HuH-7.5 (cell line): ENCODE data around the gene LDHB.
"Not testable (repeated sequence)": the region's sequence is repeated elsewhere in the genome, so short reads cannot be mapped to it uniquely, and the experiment has no call there.

Source experiments
- DNase-seq: peaks from one replicate; pipeline ENCODE4 v3.0.0; 2011; ENCODE audit warnings: low spot score

Gene LDHB

DNA sequence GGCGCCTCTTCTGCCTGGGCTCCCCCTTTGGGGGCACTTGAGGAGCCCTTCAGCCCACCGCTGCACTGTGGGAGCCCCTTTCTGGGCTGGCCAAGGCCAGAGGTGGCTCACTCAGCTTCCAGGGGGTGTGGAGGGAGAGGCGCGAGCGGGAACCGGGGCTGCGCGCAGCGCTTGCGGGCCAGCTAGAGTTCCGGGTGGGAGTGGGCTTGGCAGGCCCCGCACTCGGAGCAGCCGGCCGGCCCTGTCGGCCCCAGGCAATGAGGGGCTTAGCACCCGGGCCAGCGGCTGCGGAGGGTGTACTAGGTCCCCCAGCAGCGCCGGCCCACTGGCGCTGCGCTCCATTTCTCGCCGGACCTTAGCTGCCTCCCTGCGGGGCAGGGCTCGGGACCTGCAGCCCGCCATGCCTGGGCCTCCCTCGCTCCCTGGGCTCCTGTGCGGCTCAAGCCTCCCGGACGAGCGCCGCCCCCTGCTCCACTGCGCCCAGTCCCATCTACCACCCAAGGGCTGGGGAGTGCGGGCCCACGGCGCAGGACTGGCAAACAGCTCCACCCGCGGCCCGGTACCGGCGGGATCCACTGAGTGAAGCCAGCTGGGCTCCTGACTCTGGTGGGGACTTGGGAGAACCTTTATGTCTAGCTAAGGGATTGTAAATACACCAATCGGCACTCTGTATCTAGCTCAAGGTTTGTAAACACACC is 3.9 kb upstream of the LDHB start:
- not testable (repeated sequence) for DNase-seq

DNA sequence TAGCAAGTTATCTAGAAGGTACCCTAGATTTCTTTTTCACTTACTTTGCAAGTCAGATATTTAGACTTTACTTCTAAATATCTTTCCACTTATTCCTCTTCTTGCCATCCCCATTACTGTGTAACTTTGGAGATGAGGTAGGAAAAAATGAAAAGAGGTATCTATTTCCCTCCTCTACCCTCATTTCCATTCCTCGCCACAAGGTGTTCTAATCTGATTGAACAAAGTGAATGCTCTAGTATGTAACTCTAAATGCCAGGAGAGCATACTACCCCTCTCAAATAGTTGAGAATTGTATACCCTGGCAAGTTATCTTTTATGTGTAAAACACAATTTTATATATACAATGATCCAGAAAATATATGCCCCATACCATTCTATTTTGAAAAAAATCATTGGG is 1.7 kb upstream of the LDHB start:
- no peak for DNase-seq

DNA sequence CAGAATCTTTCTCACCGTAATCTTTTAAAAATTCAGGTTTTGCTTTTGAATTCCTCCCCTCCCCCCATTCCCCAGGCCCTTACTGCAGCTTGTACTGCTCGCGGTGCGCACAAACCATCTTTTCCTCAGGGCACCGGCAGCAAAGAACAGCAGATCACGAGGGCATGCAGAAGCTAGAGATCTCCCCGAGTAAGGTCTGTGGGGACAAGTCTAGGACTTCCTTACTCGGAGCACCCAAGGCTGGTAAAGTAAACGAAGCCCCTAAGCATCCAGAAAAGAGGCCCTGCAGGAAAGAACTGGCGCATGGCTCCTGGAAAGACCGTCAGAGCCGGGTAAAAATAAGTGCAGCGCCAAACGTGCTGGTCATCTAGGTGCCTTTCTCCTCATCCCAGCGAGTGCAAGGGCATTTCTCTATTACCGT is 727 bp downstream of the LDHB start:
- DNase-seq: no peak

DNA sequence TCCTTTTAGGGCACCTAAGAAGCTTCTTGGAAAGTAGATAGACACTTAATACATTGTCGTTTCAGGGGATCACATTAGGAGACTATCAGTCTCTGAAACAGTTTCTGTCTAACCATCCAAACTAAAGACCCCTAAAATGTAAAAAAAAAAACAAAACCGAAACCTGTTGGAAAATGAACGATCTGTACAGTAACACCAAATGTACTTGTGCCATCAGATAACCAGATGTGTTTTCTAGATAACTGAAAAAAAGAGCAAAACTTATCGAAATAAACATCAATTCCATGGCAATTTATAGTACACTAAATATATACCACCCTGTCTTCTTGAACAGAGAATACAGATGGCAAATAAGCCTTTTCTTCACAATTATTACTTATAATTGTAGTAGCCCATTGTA is 2.1 kb downstream of the LDHB start:
- no peak for DNase-seq

DNA sequence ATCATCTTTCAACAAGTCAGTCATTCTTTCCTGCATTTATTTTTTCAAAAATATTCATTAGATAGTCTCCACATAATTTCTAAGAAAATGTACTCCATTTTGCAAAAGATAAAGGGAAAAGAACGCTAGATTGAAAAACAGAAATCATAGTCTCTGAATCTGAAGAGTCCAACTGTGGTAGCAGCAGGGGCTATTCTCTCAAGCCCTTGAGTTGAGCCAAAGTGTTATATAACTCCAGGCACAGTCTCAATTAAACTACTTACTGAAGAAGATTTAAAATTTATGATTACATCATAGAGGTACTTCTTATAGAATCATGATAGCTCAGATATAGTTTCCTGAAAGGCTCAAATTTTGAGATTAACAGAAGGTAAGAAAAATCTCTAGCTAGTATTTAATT is 5.8 kb downstream of the LDHB start:
- DNase-seq: no peak

DNA sequence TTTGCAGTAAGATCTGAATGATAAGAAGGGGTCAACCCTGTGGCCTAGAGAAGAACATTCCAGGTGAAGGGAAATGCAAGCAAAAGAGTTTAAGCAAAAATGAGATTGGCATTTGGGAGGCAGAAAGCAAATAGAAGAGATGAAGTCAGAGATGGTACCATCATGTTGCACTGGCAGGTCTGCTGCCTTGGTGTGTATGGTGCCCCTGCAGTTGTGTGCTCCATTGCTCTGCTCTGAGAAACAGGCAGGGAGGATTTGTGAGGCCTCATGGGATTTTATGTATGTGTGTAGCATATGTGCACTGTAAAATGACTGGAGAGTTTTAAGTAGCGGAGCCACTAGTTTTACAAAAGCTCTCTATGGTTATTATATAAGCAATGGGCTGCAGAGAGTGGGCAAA is 6.6 kb downstream of the LDHB start:
- no peak for DNase-seq

DNA sequence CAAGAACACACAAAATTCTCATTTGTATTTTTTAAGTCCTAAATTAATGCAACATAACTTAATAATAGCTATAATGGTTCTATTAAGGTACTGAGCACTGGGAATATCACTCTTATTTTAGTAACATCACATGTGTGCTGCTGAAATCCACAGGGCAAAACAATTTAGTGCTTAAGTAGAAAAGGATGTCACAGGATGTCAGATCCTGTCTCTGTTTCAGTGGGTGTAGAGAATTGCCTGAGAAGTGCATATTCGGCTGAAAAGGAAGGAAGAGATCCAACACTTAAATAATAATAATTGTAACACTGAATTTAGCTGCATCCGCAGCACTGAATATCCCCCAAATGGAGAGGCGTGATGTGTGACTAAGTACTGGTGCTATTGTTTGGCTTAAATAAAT is 8.6 kb downstream of the LDHB start:
- DNase-seq: no peak

DNA sequence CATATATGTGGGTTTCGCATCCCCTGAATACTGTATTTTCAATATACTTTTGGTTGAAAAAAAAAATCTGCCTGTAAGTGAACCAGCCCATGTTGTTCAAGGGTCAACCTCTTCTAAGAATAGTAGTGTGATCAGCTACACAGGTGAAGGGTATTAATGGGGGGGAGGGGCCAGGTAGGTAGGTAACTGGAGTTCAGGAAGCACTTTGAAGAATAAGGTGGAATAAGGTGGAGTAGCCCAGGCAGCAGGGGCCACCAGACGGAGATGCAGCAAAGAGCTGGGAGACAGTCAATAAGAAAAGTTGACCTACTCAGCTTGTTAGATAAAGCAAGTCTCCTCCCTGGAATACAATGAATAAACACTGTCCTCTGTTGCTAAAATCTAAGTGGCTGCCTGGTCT is 9.3 kb downstream of the LDHB start:
- DNase-seq: no peak

DNA sequence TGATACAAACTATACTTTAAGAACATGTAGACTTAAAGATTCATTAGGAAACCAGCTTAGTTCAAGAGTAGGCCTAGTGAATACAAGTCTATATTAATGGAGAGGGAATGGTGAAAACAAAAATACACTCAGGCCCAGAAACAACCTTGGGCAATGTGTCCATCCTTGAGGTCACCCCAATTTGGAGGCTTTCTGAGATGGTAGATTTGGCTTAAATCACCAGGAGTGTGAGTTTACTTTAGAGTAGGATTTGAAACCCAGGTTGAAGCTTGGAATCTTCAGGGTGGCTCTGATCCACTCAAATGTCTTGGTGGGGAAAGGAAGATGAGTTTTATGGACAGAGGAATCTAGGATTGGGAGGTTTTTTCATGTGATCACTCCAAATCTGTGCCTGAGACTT is 10.5 kb downstream of the LDHB start:
- DNase-seq: no peak

DNA sequence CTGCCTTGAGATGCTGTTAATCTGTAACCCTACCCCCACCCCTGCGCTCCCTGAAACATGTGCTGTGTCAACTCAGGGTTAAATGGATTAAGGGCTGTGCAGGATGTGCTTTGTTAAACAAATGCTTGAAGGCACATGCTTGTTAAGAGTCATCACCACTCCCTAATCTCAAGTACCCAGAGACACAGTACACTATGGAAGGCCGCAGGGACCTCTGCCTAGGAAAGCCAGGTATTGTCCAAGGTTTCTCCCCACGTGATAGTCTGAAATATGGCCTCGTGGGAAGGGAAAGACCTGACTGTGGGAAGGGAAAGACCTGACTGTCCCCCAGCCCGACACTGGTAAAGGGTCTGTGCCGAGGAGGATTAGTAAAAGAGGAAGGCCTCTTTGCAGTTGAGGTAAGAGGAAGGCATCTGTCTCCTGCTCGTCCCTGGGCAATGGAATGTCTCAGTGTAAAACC is 12.6 kb downstream of the LDHB start:
- DNase-seq: not testable (repeated sequence)

DNA sequence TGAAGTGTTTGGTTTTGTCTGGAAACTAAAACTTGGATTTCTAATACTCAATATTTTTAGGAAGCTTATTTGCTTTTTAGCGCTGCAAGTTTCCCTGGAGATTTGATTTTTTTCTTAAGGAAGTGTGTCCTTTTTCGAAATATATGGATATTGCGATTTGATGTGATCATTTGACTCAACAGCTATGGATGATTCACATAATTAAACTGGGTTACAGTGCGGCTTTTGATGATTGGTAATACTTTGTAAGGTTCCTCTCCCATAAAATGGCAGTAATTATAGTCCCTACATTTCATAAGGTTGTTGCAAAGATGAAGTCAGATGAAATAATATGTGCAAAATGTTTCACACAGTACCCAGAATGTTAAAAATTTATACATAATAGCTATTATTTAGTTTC is 13.1 kb downstream of the LDHB start:
- DNase-seq: no peak

DNA sequence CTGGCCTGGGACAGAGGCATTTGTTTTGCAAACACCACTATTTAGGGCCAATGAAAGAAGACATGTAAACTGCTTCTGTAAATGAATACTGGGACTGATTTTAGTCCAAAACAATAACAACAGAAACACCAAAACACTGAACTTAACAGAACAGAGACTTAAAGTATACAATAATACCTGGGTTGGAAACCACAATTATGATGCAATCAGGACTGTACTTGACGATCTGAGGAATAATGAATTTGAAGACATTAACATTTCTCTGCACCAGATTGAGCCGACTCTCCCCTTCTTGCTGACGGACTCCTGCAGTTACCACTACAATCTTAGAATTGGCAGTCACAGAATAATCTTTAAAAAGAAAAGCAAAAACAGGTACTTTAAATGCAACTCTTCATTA is 13.9 kb downstream of the LDHB start:
- no peak for DNase-seq

DNA sequence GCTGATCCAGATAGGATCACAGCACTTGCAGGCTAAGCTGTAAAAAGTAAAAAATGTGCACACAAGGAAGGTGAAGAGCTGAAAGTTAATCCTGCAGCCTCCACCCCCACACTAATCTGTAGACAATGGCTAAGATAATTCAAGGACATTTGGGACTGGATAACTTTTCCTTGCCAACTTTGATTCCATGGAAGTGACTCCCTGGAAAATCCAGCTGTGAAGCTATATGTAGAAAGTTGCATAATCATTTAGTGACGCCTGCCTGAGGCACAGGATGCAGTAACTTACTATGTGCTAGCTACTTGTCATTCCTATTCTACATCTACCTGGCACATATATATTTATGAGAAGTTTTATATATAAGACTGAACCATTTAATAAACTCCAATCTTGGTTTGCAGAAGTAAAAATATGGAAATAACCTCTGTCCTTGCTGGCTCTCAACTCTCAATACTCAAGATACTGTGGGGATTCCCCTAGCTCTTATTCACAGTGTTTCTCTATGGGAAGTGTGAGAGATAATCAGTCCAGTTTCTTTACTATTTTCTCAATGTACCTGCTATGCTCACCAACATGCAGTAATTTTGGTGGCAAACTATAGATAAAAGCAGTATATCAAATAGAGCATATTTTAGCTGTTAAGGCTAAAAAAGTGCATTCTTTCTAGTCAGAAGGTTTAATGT is 14.8 kb downstream of the LDHB start:
- DNase-seq: no peak

DNA sequence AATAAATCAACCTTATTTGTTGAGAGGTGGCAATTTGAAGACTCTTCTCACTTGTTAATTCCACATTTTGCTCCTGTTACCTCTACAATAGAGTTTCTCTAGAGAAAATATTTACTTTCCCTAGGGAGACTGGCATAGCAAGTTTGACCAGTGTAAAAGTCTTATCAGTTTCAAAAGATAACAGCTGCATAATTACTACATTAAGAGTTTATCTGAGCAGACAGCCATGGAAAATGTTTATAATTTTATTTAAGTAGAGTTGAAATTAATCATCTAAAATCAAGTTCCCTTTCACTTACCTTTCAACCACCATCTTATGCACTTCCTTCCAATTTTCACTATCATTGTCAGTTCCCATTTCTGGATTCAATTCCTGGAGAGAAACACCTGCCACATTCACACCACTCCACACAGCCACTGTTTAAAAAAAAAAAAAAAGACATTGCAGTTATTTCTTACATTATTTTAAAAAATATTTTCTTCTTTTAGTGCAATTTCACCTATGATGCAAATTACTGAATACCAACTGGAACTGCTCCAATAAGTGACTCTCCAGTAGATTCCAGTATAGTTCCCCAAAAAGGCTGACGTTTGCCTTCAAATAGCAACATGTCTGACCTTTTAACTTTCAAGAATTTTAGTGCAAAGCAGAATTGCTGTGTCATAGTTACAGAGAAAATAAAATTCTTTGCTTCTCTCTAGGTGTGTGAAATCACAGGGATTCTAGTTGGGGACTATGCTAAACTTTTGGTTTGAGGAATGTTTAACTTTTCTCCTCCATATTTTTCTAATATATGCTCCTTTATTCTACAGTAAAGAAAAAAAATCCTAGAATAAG is 19.4 kb downstream of the LDHB start:
- DNase-seq: no peak

DNA sequence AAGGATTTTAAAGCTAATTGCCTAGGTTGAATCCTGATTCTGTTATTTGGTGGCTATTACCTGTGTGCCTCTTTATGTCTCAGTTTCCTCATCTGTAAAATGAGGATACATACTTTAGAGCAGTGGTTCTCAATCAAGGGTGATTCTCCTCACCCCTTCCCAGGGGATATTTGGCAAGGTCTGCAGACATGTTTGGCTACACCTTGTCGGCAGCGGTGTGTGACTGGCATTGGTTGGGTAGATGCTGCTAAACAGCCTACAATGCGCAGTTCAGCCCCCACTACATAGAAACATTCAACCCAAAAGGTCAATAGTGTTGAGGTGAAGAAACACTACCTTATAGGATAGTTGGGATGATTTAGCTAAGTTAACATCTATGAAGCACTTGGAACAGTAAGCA is 23.4 kb downstream of the LDHB start:
- no peak for DNase-seq

DNA sequence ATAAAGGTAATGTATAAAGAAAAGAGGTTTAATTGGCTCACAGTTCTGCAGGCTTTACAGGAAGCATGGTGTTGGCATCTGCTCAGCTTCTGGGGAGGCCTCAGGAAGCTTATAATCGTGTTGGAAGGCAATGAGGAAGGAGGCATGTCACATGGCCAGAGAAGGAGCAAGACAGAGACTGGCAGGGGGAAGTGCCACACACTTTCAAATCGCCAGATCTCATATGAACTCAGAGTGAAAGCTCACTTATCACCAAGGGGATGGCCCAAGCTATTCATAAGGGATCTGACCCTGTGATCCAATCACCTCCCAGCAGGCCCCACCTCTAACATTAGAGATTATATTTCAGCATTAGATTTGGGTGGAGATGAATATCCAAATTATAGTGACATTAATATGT is 26.3 kb downstream of the LDHB start:
- DNase-seq: no peak

DNA sequence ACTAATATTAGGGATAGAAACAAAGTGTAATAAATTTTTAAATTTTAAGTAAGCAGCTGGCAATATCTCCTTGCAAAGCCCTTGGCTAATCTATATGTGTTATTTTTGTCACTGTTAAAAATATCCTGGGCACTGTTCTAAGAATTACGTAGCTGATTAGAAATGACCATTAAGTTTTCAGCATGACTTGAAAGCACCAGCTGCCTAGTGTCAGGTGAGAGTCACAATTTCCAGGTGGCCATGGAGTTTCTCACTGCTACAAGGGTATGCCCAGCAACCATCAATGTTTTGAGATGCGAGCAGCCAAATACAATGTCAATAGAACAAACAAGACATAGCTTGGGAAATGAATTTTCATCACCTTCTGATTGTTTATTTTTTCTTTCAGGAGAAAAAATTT is 29.7 kb downstream of the LDHB start:
- no peak for DNase-seq

DNA sequence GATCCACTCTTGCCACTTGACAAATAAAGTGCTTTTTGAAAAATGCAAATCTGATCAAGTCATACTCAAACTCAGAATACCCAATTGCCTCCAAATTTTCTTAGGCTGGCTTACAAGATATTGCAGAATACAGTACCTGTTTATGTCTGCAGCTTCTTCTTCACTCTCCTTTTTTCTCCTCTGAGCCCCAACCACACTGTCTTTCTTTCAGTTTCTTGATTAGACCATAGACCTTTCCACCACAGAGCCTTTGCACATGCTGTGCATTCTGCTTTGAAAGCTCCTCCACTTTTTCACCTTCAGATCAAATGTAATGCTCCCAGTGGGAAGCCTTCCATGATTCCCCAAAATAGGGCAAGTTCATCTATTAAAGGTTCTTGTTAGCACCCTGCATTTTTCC is 39.1 kb downstream of the LDHB start:
- no peak for DNase-seq

DNA sequence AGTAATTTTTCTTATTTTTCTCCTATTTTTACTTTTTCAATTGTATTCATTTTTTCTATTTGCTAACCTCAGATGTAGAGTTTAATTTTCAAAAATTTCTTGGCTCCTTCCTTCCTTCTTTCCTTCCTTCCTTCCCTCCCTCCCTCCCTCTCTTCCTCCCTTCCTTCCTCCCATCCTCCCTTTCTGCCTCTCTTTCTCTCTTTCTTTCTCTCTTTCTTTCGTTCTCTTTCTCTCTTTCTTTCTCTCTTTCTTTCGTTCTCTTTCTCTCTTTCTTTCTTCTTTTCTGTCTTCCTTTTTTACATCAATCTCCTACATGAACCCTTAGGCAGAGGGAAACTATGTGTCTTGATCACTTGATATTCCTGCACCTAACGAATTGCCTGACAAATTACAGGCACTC is 40.6 kb downstream of the LDHB start:
- no peak for DNase-seq

DNA sequence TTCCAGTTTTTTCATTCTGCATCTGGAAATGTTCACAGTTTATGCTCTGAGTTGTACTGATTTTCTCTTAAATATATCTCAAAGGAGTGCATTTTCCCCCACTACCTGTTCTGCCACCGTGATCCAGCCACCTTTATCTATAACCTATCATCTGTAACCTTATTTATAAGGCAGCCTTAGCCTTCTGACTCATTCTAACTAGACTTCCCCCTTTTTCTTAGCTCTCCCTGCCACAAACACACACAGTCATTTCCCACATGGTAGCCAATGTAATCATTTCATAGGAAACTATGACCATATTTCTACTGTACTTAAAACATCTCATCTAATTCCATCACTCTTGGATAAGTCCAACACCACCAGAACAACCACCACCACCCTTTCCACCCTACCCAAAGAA is 42.2 kb downstream of the LDHB start:
- no peak for DNase-seq

DNA sequence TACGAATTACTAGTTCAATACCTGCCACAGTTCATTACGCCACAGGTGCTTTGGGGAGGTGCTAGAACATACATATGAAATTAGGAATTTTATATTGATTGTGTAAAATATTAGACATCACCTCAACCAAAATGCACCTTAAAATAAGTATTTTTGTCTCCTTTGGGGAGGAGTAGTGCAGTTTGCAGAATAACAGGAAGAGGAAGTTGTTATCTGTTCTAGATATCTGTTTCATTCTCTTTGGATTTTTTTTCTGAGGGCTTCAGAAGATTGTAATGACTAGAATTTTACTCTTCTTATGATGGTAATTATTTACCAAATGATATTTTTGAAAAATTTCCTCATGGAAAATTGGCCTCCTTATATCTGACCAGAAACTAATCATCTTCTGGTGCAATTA is 43.1 kb downstream of the LDHB start:
- no peak for DNase-seq

DNA sequence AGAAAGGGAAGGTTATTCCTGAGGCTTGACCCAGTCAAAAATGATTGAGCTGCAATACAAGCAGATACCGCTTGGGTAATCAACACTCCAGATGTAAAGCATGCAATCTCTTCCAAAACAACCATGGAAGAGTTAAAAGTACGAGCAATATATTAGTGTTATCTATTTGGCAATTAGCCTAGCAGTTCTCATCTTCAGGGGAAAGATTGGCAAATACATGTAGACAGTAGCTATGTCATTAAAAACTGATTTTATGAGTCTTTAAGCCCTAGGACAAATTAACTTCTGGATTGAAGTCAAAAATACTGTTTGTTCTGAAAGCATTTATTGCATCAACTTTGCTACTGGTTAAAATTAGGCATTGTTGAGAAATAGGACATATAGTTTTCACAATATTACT is 43.7 kb downstream of the LDHB start:
- DNase-seq: peak; percentile 14

DNA sequence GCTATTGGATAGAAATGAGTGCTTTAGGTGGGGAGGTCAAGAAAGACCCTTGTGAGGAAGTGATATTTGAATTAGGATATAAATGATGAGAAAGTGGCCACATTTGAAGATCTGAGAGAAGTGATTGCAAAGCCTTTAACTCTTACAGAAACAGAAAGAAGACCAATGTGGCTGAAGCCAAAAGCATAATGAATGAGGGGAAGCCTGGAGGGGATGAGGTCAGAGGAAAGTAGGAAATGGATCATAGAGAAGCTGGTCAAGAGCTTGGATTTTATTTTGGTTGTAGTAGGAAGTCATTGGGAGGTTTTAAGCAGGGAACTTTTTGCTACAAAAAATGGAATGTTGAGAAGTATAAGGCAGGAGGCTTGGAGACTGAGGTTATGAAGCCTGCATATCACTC is 49.4 kb downstream of the LDHB start:
- DNase-seq: no peak
